HUES48 (cell line): ENCODE data around the gene PNPLA7.

Experiments
- H3K27ac ChIP-seq: one replicate; pipeline ENCODE4 v1.7.0; 2013; ENCODE audit warnings: low read depth, low read length, inconsistent platforms
- H3K27me3 ChIP-seq: 2 replicates; pipeline ENCODE4 v1.6.1; 2013; ENCODE audit warnings: mild to moderate bottlenecking, low read length; ENCODE audit not compliant: control insufficient read depth, insufficient read depth
- H3K36me3 ChIP-seq: 2 replicates; pipeline ENCODE4 v1.6.1; 2013; ENCODE audit warnings: low read length; ENCODE audit not compliant: control insufficient read depth, insufficient read depth
- H3K4me1 ChIP-seq: 2 replicates; pipeline ENCODE4 v1.6.1; 2013; ENCODE audit warnings: mild to moderate bottlenecking, low read length; ENCODE audit not compliant: control insufficient read depth, insufficient read depth
- H3K4me3 ChIP-seq: 2 replicates; pipeline ENCODE4 v1.5.1; 2013; ENCODE audit warnings: mild to moderate bottlenecking, low read depth, low read length
- H3K9ac ChIP-seq: 2 replicates; pipeline ENCODE4 v1.6.1; 2013; ENCODE audit warnings: mild to moderate bottlenecking, low read depth, low read length, moderate library complexity
- H3K9me3 ChIP-seq: 2 replicates; pipeline ENCODE4 v1.6.1; 2013; ENCODE audit warnings: low read length; ENCODE audit not compliant: control insufficient read depth, insufficient read depth

The PNPLA7 gene

GRCh38 chr9:137482094-137482781, 68.0 kb downstream of the PNPLA7 start:
- no peaks in the 10 kb centered on the region for H3K27me3 ChIP-seq
- H3K4me1 ChIP-seq: no peaks in the 10 kb centered on the region
- H3K36me3 ChIP-seq: no peaks in the 10 kb centered on the region
- no peak overlapping the region for H3K27ac ChIP-seq
- no peak overlapping the region for H3K9ac ChIP-seq
- no peak overlapping the region for H3K4me3 ChIP-seq
- H3K9me3 ChIP-seq: no peaks in the 10 kb centered on the region

- H3K36me3 ChIP-seq: no peaks in the 10 kb centered on the region
- H3K4me1 ChIP-seq: no peaks in the 10 kb centered on the region
- no peaks in the 10 kb centered on the region for H3K27me3 ChIP-seq
- no peak overlapping the region for H3K4me3 ChIP-seq
- no peak overlapping the region for H3K9ac ChIP-seq
- H3K27ac ChIP-seq: no peak overlapping the region
- H3K9me3 ChIP-seq: peaks cover 3% of the 10 kb centered on the region; the same call in 1 of the 2 replicates
Measured at GRCh38 chr9:137480686-137481683, 69.2 kb downstream of the PNPLA7 start.

- H3K9ac ChIP-seq: no peak overlapping the region
- no peaks in the 10 kb centered on the region for H3K27me3 ChIP-seq
- H3K4me1 ChIP-seq: no peaks in the 10 kb centered on the region
- H3K36me3 ChIP-seq: no peaks in the 10 kb centered on the region
- no peak overlapping the region for H3K27ac ChIP-seq
- peaks cover 8% of the 10 kb centered on the region; the same call in 1 of the 2 replicates for H3K9me3 ChIP-seq
- no peak overlapping the region for H3K4me3 ChIP-seq
Measured at GRCh38 chr9:137479892-137480685, 70.1 kb downstream of the PNPLA7 start.

GRCh38 chr9:137478962-137479861, 71.0 kb downstream of the PNPLA7 start:
- no peak overlapping the region for H3K4me3 ChIP-seq
- H3K9me3 ChIP-seq: peaks cover 8% of the 10 kb centered on the region; the same call in 1 of the 2 replicates
- no peak overlapping the region for H3K27ac ChIP-seq
- H3K9ac ChIP-seq: no peak overlapping the region
- no peaks in the 10 kb centered on the region for H3K36me3 ChIP-seq
- no peaks in the 10 kb centered on the region for H3K27me3 ChIP-seq
- no peaks in the 10 kb centered on the region for H3K4me1 ChIP-seq

GRCh38 chr9:137478613-137478961, 71.6 kb downstream of the PNPLA7 start:
- H3K9ac ChIP-seq: no peak overlapping the region
- H3K27ac ChIP-seq: no peak overlapping the region
- peaks cover 8% of the 10 kb centered on the region; the same call in 1 of the 2 replicates for H3K9me3 ChIP-seq
- no peaks in the 10 kb centered on the region for H3K36me3 ChIP-seq
- no peak overlapping the region for H3K4me3 ChIP-seq
- H3K4me1 ChIP-seq: no peaks in the 10 kb centered on the region
- no peaks in the 10 kb centered on the region for H3K27me3 ChIP-seq

- Histone ChIP-seq H3K27ac (no peak overlapping the region), H3K9ac (no peak overlapping the region), H3K4me1 (no peaks in the 10 kb centered on the region), H3K9me3 (peaks cover 8% of the 10 kb centered on the region; the same call in 1 of the 2 replicates), H3K36me3 (no peaks in the 10 kb centered on the region), H3K27me3 (no peaks in the 10 kb centered on the region), H3K4me3 (no peak overlapping the region)
Measured at GRCh38 chr9:137477778-137478612, 72.2 kb downstream of the PNPLA7 start.

- no peaks in the 10 kb centered on the region for H3K4me1 ChIP-seq
- H3K36me3 ChIP-seq: no peaks in the 10 kb centered on the region
- peaks cover 8% of the 10 kb centered on the region; the same call in 1 of the 2 replicates for H3K9me3 ChIP-seq
- no peak overlapping the region for H3K4me3 ChIP-seq
- H3K27me3 ChIP-seq: no peaks in the 10 kb centered on the region
- no peak overlapping the region for H3K9ac ChIP-seq
- H3K27ac ChIP-seq: no peak overlapping the region
Measured at GRCh38 chr9:137476856-137477255, 73.3 kb downstream of the PNPLA7 start.

GRCh38 chr9:137475666-137476065, 74.5 kb downstream of the PNPLA7 start:
- Histone ChIP-seq H3K9me3 (peaks cover 8% of the 10 kb centered on the region; the same call in 1 of the 2 replicates), H3K4me3 (no peak overlapping the region), H3K27me3 (no peaks in the 10 kb centered on the region), H3K9ac (no peak overlapping the region), H3K4me1 (no peaks in the 10 kb centered on the region), H3K36me3 (no peaks in the 10 kb centered on the region), H3K27ac (no peak overlapping the region)

GRCh38 chr9:137474271-137474670, 75.9 kb downstream of the PNPLA7 start:
- H3K27me3 ChIP-seq: no peaks in the 10 kb centered on the region
- no peak overlapping the region for H3K27ac ChIP-seq
- H3K36me3 ChIP-seq: no peaks in the 10 kb centered on the region
- no peaks in the 10 kb centered on the region for H3K4me1 ChIP-seq
- H3K9me3 ChIP-seq: peaks cover 8% of the 10 kb centered on the region; the same call in 1 of the 2 replicates
- no peak overlapping the region for H3K4me3 ChIP-seq
- no peak overlapping the region for H3K9ac ChIP-seq
